ENCODE measurements around the gene ITFG1.
"Not testable (repeated sequence)": the region's sequence is repeated elsewhere in the genome, so short reads cannot be mapped to it uniquely, and the experiment has no call there.

The ITFG1 gene

DNA sequence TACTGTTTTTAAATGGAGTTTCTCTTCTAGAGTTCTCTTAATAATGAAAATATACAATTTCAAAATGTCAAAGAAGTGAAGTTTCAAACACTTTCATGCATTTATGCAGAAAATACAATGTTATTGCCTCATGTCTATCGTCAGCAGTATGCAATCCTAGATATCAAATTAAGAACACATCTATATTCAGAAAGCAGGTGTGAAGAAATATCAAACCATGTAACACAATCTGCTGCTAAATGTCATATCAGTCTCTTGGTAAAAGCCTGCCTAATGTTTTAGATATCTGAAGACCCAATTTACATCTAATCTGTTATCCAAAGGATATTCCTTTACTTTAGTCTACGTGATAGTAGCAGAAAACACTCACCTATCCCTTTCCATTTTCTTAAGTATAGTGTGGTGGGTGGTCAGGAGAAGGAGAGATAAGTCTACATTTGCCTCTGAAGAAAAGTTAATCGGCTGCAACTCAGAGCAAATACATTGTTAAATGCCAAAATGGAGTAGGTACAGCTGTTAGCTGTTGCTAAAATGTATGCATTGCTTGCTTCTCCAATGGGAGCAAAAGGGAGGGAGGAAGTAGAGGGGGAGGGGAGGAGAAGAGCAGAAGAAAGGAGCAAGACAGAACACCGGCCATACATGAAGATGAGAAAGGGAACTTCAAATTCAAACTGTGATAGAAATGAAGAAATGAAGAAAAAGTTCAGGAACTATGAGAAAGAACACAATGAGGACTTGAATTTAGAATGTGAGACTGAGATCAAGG lies 64.9 kb downstream of the ITFG1 start:
- DNase-seq: no peak

GRCh38 chr16:47392081-47392480 lies 68.8 kb downstream of the ITFG1 start:
- DNase-seq: no peak

DNA sequence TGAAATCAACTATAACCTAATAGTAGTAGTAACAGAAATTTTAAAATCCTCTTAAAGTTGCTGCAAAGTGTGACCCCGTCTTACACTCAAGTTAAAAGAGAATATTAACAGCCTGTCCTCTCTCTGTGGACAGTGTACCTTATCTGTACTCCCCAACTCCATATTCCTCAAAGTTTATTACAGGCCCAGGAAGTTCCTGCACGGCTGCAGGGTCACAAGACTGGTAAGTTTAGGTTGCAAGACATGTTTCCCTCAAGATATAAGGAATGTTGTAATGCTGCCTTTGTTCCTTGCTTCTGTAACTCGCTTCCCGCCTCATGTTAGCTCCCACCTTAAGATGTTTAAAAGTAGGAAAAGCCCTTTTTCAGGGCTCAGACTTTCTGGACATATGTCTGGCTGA lies 72.2 kb downstream of the ITFG1 start:
- no peak for DNase-seq

DNA sequence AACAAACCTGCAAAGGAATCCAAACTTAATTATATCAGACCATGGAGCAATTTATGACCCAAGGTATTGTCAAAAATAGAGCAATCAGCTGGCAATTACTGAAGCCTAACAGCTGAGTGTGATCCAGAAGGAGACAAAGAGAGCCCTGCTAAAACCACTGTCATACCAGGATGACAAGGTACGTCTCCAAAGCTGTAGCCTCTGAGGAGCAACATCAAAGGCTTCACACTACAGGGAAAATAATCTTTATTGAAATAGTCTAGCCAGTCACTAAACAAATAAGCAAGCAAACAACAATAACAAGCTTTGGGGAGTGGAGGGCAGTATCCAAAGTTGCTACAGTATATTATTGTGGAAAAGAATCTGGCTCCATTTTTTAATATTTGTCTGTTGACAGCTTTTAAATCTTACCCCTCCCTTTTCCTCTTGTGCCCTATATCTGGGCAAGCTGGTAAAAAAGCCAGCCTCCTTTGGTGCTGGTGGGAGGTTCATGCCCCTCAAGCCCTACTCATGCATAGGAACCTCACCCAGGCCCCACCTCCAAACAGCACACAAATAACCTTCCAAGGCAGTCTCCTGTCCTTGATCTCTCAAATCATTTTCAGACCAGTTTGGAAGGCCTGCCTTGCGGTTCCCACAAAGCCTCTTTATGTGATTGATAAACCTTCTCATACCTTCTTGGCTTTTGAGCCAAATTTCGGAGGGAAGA lies 73.7 kb downstream of the ITFG1 start:
- no peak for DNase-seq

DNA sequence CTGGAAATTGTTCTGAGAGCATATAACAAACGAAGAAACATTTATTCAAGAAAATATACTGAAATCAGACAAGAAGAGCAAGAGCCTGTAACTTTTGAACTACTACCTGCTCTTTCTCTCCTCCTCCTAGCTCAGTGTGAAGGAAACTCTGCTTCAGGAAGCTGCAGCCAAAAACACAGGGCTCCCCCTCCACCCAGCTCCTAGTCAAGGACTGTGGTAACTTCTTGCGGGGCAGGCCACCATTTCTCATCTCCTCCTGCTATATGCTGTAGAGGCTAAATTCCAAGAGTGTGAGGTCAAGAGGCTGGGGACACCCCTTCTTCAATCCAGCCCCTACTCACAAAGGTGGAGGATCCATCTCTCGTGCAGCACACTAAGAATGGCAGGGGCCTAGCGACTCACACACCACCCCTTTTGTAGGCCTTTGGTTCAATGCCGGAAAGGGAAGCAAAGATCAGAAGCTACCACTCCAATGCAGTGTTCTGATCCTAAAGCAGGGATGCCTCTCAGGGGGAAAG lies 74.6 kb downstream of the ITFG1 start:
- no peak for DNase-seq

DNA sequence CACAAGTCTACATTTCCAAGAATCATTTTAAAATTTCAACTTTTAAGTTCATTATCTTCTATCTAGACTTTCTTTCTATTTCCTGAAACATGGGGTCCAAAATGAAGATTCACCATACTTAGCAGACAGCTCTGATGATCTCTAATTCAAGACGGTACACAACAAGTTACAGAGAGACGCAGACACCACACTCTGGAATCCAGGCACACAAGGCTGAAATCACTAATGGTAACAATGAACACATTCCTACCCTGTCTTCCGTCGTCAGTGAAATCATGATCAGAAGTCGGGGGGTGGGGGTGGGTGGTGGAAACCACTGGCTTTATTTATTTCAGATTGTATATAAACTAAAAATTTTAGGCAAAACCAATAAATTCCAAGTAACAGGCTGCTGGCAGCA lies 78.5 kb downstream of the ITFG1 start:
- no peak for DNase-seq

GRCh38 chr16:47377154-47377553 lies 83.7 kb downstream of the ITFG1 start:
- DNase-seq: no peak

DNA sequence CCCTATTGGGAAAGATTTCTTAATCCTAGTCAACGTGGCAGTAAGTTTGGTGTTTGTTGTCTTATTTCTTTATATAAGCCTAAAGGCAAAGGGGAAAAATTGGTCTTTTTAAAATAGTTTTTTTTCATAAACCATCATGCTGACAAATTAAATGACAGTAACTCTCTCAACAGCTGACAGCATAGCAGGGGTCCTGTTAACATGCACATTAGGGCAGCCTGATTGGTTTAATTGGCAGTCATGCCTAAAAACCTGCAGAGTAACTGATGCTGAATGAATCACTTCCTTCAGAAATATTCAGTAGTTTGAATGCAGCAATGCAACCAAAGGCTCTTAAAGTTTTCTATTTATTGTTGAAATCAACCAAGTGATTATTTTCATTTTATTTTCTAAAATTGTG lies 85.4 kb downstream of the ITFG1 start:
- DNase-seq: no peak

DNA sequence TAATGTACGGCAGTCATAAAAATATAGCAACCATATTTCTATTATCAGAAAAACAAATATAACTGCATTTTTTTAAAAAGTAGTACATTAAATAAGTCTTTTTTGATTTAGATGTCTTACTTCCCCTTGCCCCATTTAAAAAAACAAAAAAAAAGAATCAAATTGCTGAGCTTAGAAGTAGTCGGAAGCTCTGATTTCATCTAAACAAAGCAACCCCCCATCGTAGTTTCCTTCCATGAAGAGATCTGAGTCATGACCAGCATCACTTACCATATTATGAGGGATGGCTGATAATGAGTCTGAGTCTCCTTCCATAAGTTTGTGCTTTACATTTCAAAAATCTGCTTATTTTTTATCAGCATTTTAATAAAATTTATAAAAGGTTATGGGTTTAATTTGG lies 86.2 kb downstream of the ITFG1 start:
- no peak for DNase-seq

DNA sequence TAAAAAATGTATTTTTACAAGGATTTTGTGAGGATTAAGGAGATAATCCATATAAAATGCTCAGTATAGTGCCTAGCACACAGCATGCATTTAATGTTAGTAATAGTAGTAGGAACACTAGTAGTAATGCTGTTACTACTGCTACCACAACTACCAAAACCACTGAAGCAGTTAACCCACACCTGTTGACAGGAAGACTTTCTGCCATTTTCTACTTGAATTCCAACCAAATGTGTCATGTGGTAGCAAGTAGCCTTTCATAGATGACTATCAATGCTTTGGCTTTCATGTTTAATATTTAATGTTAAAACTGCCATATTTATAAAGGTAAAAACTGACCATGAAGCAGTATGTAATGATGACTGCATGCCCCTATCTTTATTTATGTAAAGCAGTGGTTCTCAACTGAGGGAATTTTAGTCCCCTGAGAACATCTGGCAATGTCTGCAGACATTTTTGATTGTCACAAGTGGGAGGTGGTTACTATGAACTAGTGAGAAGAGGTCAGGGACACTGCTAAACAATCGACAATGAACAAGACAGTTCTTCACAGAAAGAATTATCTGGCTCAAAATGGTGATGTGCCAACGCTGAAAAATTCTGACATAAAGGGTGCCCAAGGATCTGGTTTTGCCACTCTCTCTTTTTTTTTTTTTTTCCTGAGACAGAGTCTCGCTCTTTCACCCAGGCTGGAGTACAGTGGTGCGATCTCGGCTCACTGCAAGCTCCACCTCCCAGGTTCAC lies 89.4 kb downstream of the ITFG1 start:
- no peak for DNase-seq

GRCh38 chr16:47370536-47370935 lies 90.3 kb downstream of the ITFG1 start:
- DNase-seq: no peak

GRCh38 chr16:47366228-47366627 lies 94.6 kb downstream of the ITFG1 start:
- DNase-seq: no peak

- no peak for DNase-seq
Measured at GRCh38 chr16:47363761-47364160, 97.1 kb downstream of the ITFG1 start.

DNA sequence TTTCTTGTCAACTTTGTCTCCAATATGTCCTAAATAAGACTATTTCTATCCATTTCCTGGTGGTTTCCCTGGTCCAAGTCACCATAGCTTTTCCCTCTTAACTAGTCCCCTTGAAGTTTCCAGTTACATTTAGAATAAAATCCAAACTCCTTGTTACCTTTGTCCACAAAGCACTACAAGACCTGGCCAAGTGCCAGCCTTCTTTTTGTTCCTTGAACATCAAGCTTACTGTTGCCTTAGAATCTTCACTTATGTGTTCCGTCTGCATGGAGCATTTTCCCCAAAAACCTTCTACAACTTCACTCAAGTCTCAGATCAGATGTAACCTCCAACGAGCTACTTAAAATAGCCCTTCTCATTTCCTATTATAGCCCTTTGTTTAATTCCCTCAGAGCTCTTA lies 101.4 kb downstream of the ITFG1 start:
- no peak for DNase-seq

DNA sequence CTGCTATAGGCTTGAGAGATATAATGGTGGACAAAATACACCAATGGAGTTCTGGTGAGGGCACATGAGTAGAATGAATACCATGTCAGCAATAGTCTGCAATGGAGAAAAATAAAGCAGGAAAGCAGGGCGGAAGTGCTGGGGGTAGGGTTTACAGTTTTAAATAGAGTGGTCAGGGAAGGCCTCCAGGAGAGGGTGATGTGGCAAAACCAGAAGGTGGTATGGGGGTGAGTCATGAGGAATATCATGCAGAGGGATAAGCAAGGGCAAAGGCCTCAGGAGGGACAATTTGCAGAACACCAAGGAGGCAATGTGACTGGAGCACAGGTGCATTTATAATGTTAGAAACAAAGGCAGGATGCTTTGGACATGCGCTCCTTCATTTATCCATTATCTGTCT lies 102.0 kb downstream of the ITFG1 start:
- DNase-seq: no peak

DNA sequence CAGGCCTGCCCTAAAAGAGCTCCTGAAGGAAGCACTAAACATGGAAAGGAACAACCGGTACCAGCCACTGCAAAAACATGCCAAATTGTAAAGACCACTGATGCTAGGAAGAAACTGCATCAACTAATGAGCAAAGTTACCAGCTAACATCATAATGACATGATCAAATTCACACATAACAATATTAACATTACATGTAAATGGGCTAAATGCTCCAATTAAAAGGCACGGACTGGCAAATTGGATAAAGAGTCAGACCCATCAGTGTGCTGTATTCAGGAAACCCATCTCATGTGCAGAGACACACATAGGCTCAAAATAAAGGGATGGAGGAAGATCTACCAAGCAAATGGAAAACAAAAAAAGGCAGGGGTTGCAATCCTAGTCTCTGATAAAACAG lies 111.8 kb downstream of the ITFG1 start:
- DNase-seq: not testable (repeated sequence)

DNA sequence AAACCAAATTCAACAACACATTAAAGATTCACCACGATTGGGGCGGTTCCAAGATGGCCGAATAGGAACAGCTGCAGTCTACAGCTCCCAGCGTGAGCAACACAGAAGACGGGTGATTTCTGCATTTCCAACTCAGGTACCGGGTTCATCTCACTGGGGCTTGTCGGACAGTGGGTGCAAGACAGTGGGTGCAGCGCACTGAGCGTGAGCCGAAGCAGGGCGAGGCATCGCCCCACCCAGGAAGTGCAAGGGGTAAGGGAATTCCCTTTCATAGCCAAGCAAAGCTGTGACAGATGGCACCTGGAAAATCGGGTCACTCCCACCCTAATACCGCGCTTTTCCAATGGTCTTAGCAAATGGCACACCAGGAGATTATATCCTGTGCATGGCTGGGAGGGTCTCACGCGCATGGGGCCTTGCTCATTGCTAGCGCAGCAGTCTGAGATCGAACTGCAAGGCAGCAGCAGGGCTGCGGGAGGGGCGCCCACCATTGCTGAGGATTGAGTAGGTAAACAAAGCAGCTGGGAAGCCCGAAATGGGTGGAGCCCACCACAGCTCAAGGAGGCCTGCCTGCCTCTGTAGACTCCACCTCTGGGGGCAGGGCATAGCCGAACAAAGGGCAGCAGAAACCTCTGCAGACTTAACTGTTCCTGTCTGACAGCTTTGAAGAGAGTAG lies 113.7 kb downstream of the ITFG1 start:
- DNase-seq: not testable (repeated sequence)

- DNase-seq: no peak
Measured at GRCh38 chr16:47342055-47342454, 118.8 kb downstream of the ITFG1 start.

DNA sequence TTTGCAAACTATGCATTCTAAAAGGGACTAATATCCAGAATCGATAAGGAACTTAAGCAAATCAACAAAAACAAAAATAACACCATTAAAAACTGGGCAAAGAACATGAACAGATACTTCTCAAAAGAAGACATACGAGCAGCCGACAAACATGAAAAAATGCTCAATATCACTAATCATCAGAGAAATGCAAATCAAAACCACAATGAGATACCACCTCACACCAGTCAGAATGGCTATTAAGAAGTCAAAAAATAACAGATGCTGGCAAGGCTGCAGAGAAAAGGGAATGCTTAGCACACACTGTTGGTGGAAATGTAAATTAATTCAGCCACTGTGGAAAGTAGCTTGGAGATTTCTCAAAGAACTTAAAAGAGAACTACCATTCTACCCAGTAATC lies 130.3 kb downstream of the ITFG1 start:
- DNase-seq: not testable (repeated sequence)

GRCh38 chr16:47324309-47324708 lies 136.6 kb downstream of the ITFG1 start:
- not testable (repeated sequence) for DNase-seq

- DNase-seq: no peak
Measured at GRCh38 chr16:47323241-47323640, 137.6 kb downstream of the ITFG1 start.

DNA sequence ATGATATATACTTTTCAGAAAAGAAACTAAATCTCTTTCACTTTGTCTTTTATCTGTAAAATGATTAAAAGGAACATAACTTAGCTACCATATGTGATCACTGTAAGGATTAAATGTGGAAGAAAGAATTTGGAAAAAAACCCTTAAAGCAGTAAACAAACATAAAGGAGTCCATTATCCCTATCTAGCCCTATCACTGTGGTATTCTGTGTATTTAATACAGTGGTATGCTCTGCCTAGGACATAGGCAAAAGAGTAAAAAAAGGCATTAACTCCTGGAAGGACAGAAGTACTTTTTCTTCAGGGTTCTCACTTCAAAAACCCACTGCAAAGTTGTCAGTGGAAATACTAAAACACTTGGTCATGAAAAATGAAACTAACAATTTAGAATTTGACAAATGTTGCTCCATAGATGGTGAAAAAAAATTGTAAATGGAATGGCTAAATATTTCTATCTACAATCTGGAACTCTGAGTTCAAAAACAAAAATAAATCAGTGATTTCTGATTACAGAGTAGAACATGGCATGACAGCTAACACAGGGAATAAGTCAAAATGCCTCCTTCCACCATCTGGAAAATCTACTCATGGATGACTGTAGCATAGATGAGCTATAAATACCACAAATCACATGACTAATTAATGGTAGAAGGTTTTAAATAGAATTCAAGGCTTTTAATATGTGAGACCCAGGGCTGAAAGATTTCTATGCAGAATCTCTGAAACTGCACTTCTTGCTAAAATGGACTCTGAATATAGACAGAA lies 140.1 kb downstream of the ITFG1 start:
- DNase-seq: peak in 1 of 2 experiments; percentile 12
